ENCODE results near the gene EPHA10.

DNA sequence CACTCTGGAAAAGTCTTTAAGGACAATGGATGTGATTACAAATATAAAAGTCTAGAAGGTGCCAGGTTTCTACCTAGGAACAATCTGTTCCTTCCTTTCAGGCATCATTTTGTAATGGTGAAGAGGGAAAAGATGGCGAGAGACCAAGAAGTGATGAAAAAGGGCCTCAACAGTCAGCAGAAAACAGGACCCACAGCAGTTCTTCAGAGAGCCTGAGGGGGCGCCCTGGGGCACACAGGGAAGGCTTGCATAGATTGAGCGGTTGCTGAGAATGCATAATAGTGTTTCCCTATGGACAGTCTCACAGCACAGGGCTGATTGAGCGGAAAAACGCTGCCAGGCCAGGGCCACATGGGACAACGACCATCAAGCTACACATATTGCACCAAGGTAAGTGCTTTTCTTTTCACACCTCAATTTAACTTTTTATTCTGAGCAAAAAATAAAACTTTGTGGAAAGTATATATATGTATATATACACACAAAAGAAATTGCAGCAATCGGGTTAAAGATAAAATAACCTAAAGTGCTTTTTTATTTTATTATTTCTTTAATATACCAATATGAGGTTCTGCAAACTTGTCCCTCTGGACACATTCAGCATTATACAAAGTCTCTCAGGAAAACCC, 46.2 kb upstream of the EPHA10 start:
- TF ChIP-seq, protein P1, sequence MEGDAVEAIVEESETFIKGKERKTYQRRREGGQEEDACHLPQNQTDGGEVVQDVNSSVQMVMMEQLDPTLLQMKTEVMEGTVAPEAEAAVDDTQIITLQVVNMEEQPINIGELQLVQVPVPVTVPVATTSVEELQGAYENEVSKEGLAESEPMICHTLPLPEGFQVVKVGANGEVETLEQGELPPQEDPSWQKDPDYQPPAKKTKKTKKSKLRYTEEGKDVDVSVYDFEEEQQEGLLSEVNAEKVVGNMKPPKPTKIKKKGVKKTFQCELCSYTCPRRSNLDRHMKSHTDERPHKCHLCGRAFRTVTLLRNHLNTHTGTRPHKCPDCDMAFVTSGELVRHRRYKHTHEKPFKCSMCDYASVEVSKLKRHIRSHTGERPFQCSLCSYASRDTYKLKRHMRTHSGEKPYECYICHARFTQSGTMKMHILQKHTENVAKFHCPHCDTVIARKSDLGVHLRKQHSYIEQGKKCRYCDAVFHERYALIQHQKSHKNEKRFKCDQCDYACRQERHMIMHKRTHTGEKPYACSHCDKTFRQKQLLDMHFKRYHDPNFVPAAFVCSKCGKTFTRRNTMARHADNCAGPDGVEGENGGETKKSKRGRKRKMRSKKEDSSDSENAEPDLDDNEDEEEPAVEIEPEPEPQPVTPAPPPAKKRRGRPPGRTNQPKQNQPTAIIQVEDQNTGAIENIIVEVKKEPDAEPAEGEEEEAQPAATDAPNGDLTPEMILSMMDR (IDR thresholded peaks at IDR 0.05), result peak; percentile 46 to 85 (median 72)
- no peak for TF ChIP-seq POLR2A (IDR thresholded peaks at IDR 0.05)
